Kidney (tissue), 14 donors: ENCODE data around the gene XPO4. TPM values are rescaled to one million over a fixed set of nuclear protein-coding genes. Genes with fewer than 3 reads are reported as not detected.
A peak's percentile ranks its signal among the peaks of the same experiment; 100 is the strongest.
"Not testable (repeated sequence)": the region's sequence is repeated elsewhere in the genome, so short reads cannot be mapped to it uniquely, and the experiment has no call there.

Source experiments
- DNase-seq, 5 donors: peaks; one replicate each; pipeline ENCODE4 v3.0.0-alpha.2; 2013 to 2020
- FAIRE-seq: peaks from 2 replicates; lab custom pipeline; 2012; peaks lifted over from hg19 to GRCh38; lab: Jason Lieb, UNC
- H3K27ac ChIP-seq, 2 donors: one replicate each; pipeline ENCODE4 v1.7.0; 2013; ENCODE audit warnings: low read depth in 2 of 2, low read length in 2 of 2, inconsistent platforms in 1 of 2
- H3K27me3 ChIP-seq: one replicate; pipeline ENCODE4 v1.7.1; 2013; ENCODE audit warnings: low read length, inconsistent platforms; ENCODE audit not compliant: control insufficient read depth, insufficient read depth
- H3K36me3 ChIP-seq, 3 donors: one replicate each; pipeline versions ENCODE4 v1.7.0 to v1.7.1; 2013; ENCODE audit warnings: low read length in 3 of 3, control low read depth in 1 of 3, inconsistent platforms in 1 of 3; ENCODE audit not compliant: insufficient read depth in 3 of 3, control insufficient read depth in 2 of 3
- H3K4me1 ChIP-seq, 3 donors: one replicate each; pipeline versions ENCODE4 v1.7.0 to v1.7.1; 2013; ENCODE audit warnings: low read length in 3 of 3, inconsistent platforms in 1 of 3, low read depth in 1 of 3; ENCODE audit not compliant: control insufficient read depth in 2 of 3, insufficient read depth in 2 of 3
- H3K4me3 ChIP-seq, 3 donors: one replicate each; pipeline versions ENCODE4 v1.7.0 to v1.8.1; 2013; ENCODE audit warnings: low read length in 3 of 3, control low read depth in 1 of 3, inconsistent platforms in 1 of 3
- H3K9ac ChIP-seq, 3 donors: one replicate each; pipeline versions ENCODE4 v1.7.0 to v1.7.1; 2013; ENCODE audit warnings: low read length in 3 of 3, control low read depth in 1 of 3, inconsistent platforms in 1 of 3
- H3K9me3 ChIP-seq, 3 donors: one replicate each; pipeline versions ENCODE4 v1.7.0 to v1.7.1; 2013; ENCODE audit warnings: low read length in 3 of 3, control low read depth in 1 of 3, inconsistent platforms in 1 of 3; ENCODE audit not compliant: control insufficient read depth in 2 of 3, insufficient read depth in 1 of 3
- intact Hi-C: fragments of 100-400 bp; cut with DNase I; formaldehyde crosslinking; loops from one replicate; pipeline ENCODE4 v1.11.1; 2022
- polyA plus RNA-seq: library from polyadenylated mRNA; stranded (reverse); fragments of 350-450 nt; fragmentation: Illumina TruSeq; extraction: RNeasy Lipid Tissue Mini Kit (QIAGEN cat#74804); gene quantifications from one replicate; pipeline ENCODE4 v1.2.3, GENCODE V29; 2014; ENCODE audit warnings: low read depth, low replicate concordance; ENCODE audit not compliant: insufficient read depth
- total RNA-seq: library from RNA; stranded (reverse); fragmentation: NEBNext Ultra II Directional; extraction: Animal tissue kit (Norgen Biotek cat#: 25700); gene quantifications from one replicate; pipeline ENCODE4 v1.2.1, GENCODE V29; 2021
- TF ChIP-seq, protein P1 (sequence below): IDR thresholded peaks from 3 replicates; pipeline ENCODE4 v1.5.1; 2012; ENCODE audit warnings: mild to moderate bottlenecking, moderate library complexity, borderline replicate concordance; ENCODE audit not compliant: insufficient read depth; ENCODE audit errors: extremely low read depth
- donor health status: control.
- donor health status: control.
- donor health status: control.
- donor health status: control.
- donor health status: control.
- donor health status: DM: yes; HTN: yes; CAD: no.
- donor health status: Normal renal cell carcinoma (clear cell type).

The XPO4 gene
- total and polyA plus RNA-seq, 2 donors from 2014 or later = 3.3 to 17.4 TPM

DNA sequence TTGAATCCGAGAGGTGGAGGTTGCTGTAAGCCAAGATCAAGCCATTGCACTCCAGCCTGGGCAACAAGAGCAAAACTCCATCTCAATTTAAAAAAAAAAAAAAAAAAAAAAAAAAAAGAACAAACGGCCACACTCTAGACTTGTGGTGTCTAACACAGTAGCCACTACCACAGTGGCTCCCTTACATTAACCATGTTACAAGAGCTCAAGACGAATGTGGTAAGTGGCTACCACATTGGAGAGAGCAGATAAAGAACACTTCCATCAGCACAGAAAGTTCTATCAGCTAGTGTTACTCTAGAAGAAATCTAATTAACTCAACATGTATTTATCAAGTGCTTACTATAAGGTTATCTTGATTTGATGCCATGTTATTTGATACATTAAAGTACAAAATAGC is 11.5 kb downstream of the XPO4 start:
- Histone ChIP-seq H3K27ac (no peak overlapping the region), H3K4me3 (no peak overlapping the region), H3K9me3 (no peaks in the 10 kb centered on the region), H3K36me3 (no peaks in the 10 kb centered on the region), H3K27me3 (no peaks in the 10 kb centered on the region), H3K4me1 (no peaks in the 10 kb centered on the region), H3K9ac (no peak overlapping the region)
- DNase-seq (no peak), FAIRE-seq (no peak)
- TF ChIP-seq, protein P1, sequence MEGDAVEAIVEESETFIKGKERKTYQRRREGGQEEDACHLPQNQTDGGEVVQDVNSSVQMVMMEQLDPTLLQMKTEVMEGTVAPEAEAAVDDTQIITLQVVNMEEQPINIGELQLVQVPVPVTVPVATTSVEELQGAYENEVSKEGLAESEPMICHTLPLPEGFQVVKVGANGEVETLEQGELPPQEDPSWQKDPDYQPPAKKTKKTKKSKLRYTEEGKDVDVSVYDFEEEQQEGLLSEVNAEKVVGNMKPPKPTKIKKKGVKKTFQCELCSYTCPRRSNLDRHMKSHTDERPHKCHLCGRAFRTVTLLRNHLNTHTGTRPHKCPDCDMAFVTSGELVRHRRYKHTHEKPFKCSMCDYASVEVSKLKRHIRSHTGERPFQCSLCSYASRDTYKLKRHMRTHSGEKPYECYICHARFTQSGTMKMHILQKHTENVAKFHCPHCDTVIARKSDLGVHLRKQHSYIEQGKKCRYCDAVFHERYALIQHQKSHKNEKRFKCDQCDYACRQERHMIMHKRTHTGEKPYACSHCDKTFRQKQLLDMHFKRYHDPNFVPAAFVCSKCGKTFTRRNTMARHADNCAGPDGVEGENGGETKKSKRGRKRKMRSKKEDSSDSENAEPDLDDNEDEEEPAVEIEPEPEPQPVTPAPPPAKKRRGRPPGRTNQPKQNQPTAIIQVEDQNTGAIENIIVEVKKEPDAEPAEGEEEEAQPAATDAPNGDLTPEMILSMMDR = no peak
- intact Hi-C loops = no loop called here

DNA sequence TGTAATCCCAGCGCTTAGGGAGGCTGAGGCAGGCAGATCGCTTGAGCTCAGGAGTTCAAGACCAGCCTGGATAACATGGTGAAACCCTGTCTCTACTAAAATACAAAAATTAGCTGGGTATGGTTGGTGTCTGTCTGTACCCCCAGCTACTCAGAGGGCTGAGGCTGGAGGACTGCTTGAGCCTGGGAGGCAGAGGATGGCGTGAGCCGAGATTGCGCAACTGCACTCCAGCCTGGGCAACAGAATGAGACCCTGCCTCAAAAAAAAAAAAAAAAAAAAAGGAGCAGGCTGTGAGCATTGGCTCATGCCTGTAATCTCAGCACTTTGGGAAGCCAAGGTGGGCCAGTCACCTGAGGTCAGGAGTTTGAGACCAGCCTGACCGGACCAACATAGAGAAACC is 12.0 kb downstream of the XPO4 start:
- H3K9ac ChIP-seq, H3K36me3 ChIP-seq, DNase-seq, H3K4me1 ChIP-seq, intact Hi-C loops, H3K27ac ChIP-seq, H3K9me3 ChIP-seq, H3K27me3 ChIP-seq, H3K4me3 ChIP-seq, FAIRE-seq: not testable (repeated sequence)

DNA sequence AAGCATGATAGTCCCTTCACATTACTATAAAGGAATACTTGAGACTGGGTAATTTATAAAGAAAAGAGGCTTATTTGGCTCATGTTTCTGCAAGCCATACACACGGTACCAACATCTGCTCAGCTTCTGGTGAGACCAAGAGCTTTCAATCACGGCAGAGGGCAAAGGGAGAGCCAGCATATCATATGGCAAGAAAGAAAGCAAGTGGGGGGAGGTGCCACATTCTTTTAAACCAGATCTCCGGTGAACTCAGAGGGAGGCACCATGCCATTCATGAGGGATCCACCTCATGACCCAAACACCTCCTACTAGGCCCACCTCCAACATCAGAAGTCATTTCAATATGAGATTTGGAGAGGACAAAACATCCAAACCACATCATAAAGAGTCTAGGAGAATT is 20.3 kb downstream of the XPO4 start:
- Histone ChIP-seq H3K9me3 (no peaks in the 10 kb centered on the region), H3K4me1 (peaks cover 0 to 3% (median 0%) of the 10 kb centered on the region in 3 donors), H3K27me3 (no peaks in the 10 kb centered on the region), H3K27ac (no peak overlapping the region), H3K9ac (no peak overlapping the region), H3K4me3 (no peak overlapping the region), H3K36me3 (no peaks in the 10 kb centered on the region)
- TF ChIP-seq, protein P1 = no peak
- FAIRE-seq (no peak), DNase-seq (peak in 3 of 5 donors; percentile 22 to 48 (median 32))
- intact Hi-C loops = no loop called here

DNA sequence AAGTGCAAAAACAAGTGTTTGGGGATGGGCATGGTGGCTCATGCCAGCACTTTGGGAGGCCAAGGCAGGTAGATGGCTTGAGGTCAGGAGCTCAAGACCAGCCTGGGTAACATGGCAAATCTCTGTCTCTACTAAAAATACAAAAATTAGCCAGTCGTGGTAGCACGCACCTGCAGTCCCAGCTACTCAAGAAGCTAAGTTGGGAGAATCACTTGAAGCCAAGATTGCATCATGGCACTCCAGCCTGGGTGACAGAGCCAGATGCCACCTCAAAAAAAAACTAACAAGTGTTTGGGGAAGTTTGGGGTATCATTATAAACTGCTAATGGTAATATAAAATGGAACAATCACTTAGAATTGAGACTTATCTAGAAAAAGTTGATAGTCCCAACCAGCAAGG is 24.6 kb downstream of the XPO4 start:
- no peak for DNase-seq
- Histone ChIP-seq H3K9me3 (no peaks in the 10 kb centered on the region), H3K4me1 (no peaks in the 10 kb centered on the region), H3K36me3 (no peaks in the 10 kb centered on the region), H3K4me3 (no peak overlapping the region), H3K27me3 (no peaks in the 10 kb centered on the region), H3K9ac (no peak overlapping the region), H3K27ac (no peak overlapping the region)
- FAIRE-seq = no peak
- TF ChIP-seq, protein P1 = no peak
- intact Hi-C loops = no loop called here

DNA sequence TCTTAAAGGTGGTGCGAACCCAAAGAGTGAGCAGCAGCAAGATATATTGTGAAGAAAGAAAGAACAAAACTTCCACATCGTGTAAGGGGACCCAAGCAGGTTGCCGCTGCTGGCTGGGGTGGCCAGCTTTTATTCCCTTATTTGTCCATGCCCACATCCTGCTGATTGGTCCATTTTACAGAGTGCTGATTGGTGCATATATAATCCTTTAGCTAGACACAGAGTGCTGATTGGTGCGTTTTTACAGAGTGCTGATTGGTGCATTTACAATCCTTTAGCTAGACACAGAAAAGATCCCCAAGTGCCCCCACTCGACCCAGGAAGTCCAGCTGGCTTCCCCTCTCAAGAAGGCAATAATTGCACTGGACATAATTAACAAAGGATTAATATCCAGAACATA is 25.7 kb downstream of the XPO4 start:
- H3K4me1 ChIP-seq, H3K27me3 ChIP-seq, H3K27ac ChIP-seq, H3K9ac ChIP-seq, DNase-seq, H3K4me3 ChIP-seq, intact Hi-C loops, H3K9me3 ChIP-seq, H3K36me3 ChIP-seq, FAIRE-seq: not testable (repeated sequence)

DNA sequence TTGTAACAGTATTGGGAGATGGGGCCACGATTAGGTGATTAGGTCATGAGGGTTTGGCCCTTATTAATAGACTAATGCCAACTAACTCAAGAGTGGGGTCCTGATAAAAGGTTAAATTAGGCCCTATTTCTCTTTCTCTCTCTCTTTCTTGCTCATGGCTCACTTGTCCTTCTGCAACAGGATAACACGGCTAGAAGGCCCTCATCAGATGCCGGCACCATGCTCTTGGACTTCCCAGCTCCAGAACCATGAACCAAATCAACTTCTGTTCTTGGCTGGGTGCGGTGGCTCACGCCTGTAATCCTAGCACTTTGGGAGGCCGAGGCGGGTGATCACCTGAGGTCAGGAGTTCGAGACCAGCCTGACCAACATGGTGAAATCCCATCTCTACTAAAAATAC is 28.1 kb downstream of the XPO4 start:
- H3K4me1 ChIP-seq, DNase-seq, H3K27me3 ChIP-seq, H3K9ac ChIP-seq, H3K36me3 ChIP-seq, FAIRE-seq, intact Hi-C loops, H3K4me3 ChIP-seq, H3K27ac ChIP-seq, H3K9me3 ChIP-seq: not testable (repeated sequence)
